MG63 (cell line): ENCODE measurements around the gene ANKS1B. TPM values are rescaled to one million over a fixed set of nuclear protein-coding genes. Genes with fewer than 3 reads are reported as not detected.
A peak's percentile ranks its signal among the peaks of the same experiment; 100 is the strongest.

ENCODE experiments used
- DNase-seq: peaks from one replicate; pipeline ENCODE4 v3.0.0-alpha.2; 2020
- H3K27me3 ChIP-seq: fragments of 250-450 bp; sonication (Bioruptor Pico); 2 replicates; pipeline ENCODE4 v1.5.1; 2020; ENCODE audit warnings: mild to moderate bottlenecking, moderate library complexity
- H3K36me3 ChIP-seq: fragments of 250-450 bp; sonication (Bioruptor Pico); 2 replicates; pipeline ENCODE4 v1.5.1; 2020; ENCODE audit warnings: mild to moderate bottlenecking, moderate library complexity
- H3K4me3 ChIP-seq: fragments of 250-450 bp; sonication (Bioruptor Pico); 2 replicates; pipeline ENCODE4 v1.5.1; 2020; ENCODE audit warnings: mild to moderate bottlenecking, moderate library complexity
- H3K9me3 ChIP-seq: fragments of 250-450 bp; sonication (Bioruptor Pico); 2 replicates; pipeline ENCODE4 v1.5.1; 2020; ENCODE audit warnings: mild to moderate bottlenecking, moderate library complexity
- total RNA-seq: library from RNA; depleted of rRNA; stranded (reverse); fragments of >200 nt; shearing (Covaris generic); gene quantifications from 2 replicates; pipeline ENCODE4 v1.2.3, GENCODE V29; 2014; ENCODE audit warnings: low replicate concordance

The ANKS1B gene
- total RNA-seq, 1 experiment from 2014 or later: 0.10 TPM

DNA sequence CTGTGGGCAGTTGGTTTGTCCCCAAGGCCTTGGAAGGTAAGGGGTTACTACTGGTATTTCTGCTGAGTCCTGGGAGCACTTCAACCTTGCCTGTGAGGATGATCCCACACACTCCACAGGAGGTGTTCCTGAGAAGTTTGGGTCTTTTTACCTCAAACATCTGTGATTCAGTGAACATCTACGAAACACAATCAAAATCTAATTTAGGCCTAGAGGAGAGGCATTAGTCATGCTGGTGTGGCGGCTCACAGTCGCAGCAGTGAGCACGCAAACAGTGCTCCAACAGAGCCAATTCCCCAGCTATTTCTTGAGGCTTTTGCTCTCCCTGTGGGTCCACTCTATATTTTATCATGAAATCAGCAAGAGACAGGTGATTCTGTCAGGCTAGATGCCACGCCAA lies 1232.0 kb downstream of the ANKS1B start:
- Histone ChIP-seq H3K9me3 (peaks cover 4% of the 10 kb centered on the region; the same call in 1 of the 2 replicates), H3K27me3 (no peaks in the 10 kb centered on the region), H3K4me3 (no peak overlapping the region), H3K36me3 (no peaks in the 10 kb centered on the region)
- DNase-seq: peak; percentile 9

DNA sequence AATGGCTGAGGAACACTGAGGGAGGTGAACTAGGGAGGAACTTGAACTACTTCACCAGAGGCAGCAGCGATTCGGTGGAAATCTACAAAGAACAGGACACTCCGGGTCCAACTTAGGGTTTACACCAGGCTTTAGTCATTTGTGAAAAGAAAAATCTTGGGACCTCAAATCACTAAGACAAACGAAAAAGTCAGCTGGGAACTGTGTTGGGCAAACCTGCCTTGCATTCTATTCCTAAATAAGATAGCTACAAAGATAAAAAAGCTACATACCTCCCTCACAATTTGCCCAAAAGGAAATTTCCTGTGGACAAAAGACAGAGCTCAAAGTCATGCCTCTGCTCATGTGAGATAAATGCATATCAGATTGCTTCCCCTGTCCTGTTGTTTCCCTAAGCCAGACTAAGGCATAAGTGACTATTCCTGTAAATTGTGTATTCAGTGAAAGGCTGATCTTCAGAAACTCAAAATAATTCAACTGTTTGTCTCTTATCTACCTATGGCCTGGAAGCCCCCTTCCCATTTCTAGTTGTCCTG lies 1233.1 kb downstream of the ANKS1B start:
- no peak for DNase-seq
- H3K36me3 ChIP-seq: no peaks in the 10 kb centered on the region

GRCh38 chr12:98750511-98750910 lies 1234.2 kb downstream of the ANKS1B start:
- Histone ChIP-seq H3K9me3 (no peaks in the 10 kb centered on the region), H3K27me3 (peaks cover 2% of the 10 kb centered on the region; the same call in 1 of the 2 replicates), H3K36me3 (no peaks in the 10 kb centered on the region), H3K4me3 (no peak overlapping the region)
- DNase-seq: no peak

More for the DNA sequence above, 1233.1 kb downstream of the ANKS1B start:
- H3K9me3 ChIP-seq: peaks cover 4% of the 10 kb centered on the region; the same call in 1 of the 2 replicates
- H3K27me3 ChIP-seq: peaks cover 2% of the 10 kb centered on the region; the same call in 1 of the 2 replicates
- H3K4me3 ChIP-seq: no peak overlapping the region

- Histone ChIP-seq H3K27me3 (peaks cover 2% of the 10 kb centered on the region; the same call in 1 of the 2 replicates), H3K9me3 (no peaks in the 10 kb centered on the region), H3K4me3 (no peak overlapping the region), H3K36me3 (no peaks in the 10 kb centered on the region)
- DNase-seq: no peak
These were observed 1236.3 kb downstream of the ANKS1B start for GRCh38 chr12:98748463-98748862.

DNA sequence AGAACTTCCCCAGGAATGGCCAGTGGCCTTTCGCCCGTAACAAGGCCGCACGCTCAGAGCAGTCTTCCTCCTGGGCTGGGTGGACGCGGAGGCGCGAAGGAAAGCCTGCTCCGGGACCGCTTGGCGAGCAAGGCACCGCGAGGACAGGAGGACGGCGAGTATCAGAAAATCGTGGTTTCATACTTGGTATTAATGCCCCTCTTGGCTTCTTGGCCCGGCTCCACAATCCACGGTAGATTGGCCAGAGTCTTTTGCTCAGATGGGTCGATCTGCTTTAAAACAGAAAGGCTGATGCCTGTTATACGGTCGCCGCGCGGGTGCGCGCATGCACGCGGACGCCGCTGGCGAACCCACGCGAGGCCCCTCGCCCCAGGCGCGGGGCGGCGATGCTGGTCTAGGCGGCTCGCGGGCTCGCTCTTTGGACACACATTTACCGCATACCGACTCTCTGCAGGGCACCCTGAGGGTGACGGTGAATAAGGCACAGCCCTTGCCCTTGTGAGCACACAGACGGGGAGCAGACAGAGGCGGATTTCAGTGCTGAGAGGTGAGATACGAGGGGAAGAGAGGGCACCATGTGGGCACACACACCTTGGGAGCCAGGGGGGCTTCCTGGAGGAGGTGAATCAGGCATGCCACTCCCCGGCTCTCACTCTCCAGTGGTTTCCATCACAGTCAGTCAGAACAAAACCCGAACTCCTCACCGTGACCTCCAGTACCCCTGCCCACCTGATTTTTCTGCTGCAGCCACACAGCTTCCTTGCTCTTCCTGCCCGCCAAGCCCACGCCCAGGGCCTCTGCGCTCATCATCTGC lies 1239.0 kb downstream of the ANKS1B start:
- peak overlapping the region; percentile 44 for H3K4me3 ChIP-seq
- no peaks in the 10 kb centered on the region for H3K9me3 ChIP-seq
- H3K27me3 ChIP-seq: peaks cover 2% of the 10 kb centered on the region; the same call in 1 of the 2 replicates
- no peaks in the 10 kb centered on the region for H3K36me3 ChIP-seq
- DNase-seq: peak; percentile 26

DNA sequence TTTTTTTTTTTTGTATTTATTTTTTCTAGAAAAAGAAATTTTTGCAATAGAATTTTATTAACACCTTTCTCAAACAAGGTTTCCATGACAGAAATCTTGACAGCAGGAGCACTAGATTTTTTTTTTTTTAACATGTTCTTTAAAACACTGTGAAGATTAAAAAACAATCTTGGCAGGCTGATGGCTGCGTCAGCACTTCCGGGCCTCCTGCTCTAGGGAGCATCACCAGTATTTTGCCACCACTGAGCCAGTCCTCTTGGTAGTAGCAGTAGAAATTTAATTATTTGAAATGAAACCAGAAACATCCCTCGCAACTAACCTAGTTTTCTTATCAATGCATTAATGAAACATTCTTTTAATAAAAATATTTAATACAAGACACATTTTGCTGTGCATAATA lies 1240.1 kb downstream of the ANKS1B start:
- Histone ChIP-seq H3K27me3 (peaks cover 2% of the 10 kb centered on the region; the same call in 1 of the 2 replicates), H3K9me3 (no peaks in the 10 kb centered on the region), H3K4me3 (no peak overlapping the region), H3K36me3 (no peaks in the 10 kb centered on the region)
- DNase-seq: no peak

DNA sequence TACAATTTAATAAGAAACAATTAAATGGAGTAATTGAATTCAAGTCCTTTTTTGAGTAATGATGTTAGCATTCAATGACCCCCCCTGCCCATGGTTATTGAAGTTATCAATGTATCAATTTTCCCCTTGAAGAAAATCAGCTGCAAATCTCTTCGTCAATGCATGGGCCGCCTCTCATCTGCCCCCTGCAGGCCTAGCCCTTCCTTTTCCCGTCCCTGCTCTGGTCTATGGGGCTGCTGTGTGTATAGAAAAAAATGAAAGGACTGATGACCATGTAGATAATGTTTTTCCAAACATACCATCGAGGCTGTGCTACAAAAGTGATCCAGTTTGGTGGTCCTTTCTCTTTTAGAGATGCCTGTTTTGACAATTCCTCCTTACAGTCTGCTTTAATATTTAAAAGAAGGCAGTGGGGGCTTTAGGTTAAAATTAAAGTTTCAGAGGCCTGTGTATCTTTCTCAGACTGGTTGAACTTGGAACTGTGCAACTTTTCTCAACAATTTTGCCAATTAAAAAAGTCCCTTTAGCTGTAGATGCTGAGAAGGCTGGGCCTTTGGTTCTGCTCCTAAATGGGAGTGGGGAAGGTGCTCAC lies 1241.3 kb downstream of the ANKS1B start:
- no peaks in the 10 kb centered on the region for H3K9me3 ChIP-seq
- H3K4me3 ChIP-seq: no peak overlapping the region
- DNase-seq: no peak
- peaks cover 2% of the 10 kb centered on the region; the same call in 1 of the 2 replicates for H3K27me3 ChIP-seq
- H3K36me3 ChIP-seq: no peaks in the 10 kb centered on the region

DNA sequence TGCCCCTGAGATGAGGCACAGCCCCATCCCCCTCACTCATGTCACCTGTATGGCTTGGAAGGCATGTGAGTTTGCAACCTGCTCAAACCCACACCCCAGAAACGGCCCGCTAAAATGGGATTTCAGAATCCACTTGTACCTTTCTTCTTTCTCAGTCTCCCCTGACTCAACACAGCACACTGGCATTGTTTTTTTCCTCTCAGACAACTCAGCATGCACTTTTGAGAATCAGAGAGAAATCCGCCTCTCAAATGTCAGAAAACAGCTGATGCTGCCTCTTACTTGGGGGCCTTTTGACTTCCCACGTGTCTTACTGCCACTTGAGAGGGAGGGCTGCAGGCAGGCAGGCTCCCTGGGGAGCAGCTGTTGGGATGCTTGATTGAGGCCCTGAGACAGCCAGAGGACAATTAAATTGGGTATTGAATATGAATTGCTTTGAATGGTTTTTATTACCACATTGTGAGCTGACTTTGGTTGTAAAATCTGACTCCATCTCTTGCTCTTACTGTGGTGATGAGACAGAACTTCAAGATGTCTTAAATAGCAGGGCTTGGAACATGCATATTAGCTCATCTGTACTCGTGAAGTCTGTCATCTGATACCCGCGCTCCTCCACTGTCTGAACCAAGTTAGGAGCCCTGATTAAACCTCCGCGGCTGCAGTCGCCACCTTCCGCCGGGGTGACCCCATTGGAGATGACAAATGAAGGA lies 1243.0 kb downstream of the ANKS1B start:
- Histone ChIP-seq H3K27me3 (peaks cover under 1% of the 10 kb centered on the region; the same call in 1 of the 2 replicates), H3K4me3 (no peak overlapping the region), H3K36me3 (no peaks in the 10 kb centered on the region), H3K9me3 (no peaks in the 10 kb centered on the region)
- no peak for DNase-seq

GRCh38 chr12:98741196-98741555 lies 1243.6 kb downstream of the ANKS1B start:
- DNase-seq: no peak
- no peak overlapping the region for H3K4me3 ChIP-seq
- H3K9me3 ChIP-seq: no peaks in the 10 kb centered on the region
- H3K36me3 ChIP-seq: no peaks in the 10 kb centered on the region
- H3K27me3 ChIP-seq: no peaks in the 10 kb centered on the region; the same call in 1 of the 2 replicates

DNA sequence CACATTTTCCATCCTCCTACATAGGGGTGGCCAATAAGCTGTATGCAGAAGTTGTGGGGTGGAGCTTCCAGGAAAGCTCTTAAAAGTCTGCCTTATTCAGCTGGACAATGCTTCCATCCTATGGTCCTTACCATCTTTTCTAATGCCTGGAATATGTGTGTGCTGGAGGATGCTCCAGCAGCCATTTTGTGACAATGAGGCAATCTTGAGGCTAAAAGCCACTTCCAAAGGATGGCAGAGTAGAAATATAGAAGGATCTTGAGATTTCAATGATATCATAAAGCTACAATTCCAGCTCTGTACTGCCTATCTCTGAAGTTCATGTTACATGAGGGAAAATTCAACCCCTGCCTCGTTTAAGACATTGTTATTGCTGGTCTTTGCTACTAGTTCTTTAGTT lies 1244.0 kb downstream of the ANKS1B start:
- no peaks in the 10 kb centered on the region for H3K9me3 ChIP-seq
- no peaks in the 10 kb centered on the region for H3K27me3 ChIP-seq
- H3K4me3 ChIP-seq: no peak overlapping the region
- no peaks in the 10 kb centered on the region for H3K36me3 ChIP-seq
- no peak for DNase-seq

DNA sequence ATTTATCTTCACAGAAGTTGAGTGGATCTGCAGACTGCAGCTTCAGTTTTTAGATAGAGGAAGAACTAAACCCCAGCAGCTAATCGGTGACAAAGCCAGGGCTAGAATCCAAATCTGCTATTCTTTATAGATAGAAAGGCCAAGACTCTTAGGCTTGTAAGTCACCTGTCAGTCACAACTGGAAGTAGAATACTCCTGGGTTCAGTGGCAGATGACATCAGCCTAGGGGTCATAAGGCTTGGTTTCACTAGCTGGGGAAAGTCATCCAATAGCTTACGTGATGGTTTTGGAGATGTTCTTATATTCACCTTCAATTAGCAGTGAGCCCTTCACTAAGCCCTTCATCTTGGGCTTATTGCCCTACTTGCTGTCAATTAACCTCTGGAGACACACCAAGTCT lies 1246.2 kb downstream of the ANKS1B start:
- H3K9me3 ChIP-seq: no peaks in the 10 kb centered on the region

GRCh38 chr12:98738002-98738401 lies 1246.7 kb downstream of the ANKS1B start:
- Histone ChIP-seq H3K36me3 (peaks cover 2% of the 10 kb centered on the region; the same call in 1 of the 2 replicates), H3K9me3 (no peaks in the 10 kb centered on the region), H3K4me3 (no peak overlapping the region), H3K27me3 (no peaks in the 10 kb centered on the region)
- DNase-seq: no peak

More for the DNA sequence above, 1246.2 kb downstream of the ANKS1B start:
- Histone ChIP-seq H3K27me3 (no peaks in the 10 kb centered on the region), H3K36me3 (peaks cover 2% of the 10 kb centered on the region; the same call in 1 of the 2 replicates), H3K4me3 (no peak overlapping the region)
- DNase-seq: no peak

GRCh38 chr12:98737322-98737712 lies 1247.4 kb downstream of the ANKS1B start:
- DNase-seq: no peak
- no peaks in the 10 kb centered on the region for H3K27me3 ChIP-seq
- H3K36me3 ChIP-seq: peaks cover 2% of the 10 kb centered on the region
- H3K9me3 ChIP-seq: no peaks in the 10 kb centered on the region
- H3K4me3 ChIP-seq: no peak overlapping the region

DNA sequence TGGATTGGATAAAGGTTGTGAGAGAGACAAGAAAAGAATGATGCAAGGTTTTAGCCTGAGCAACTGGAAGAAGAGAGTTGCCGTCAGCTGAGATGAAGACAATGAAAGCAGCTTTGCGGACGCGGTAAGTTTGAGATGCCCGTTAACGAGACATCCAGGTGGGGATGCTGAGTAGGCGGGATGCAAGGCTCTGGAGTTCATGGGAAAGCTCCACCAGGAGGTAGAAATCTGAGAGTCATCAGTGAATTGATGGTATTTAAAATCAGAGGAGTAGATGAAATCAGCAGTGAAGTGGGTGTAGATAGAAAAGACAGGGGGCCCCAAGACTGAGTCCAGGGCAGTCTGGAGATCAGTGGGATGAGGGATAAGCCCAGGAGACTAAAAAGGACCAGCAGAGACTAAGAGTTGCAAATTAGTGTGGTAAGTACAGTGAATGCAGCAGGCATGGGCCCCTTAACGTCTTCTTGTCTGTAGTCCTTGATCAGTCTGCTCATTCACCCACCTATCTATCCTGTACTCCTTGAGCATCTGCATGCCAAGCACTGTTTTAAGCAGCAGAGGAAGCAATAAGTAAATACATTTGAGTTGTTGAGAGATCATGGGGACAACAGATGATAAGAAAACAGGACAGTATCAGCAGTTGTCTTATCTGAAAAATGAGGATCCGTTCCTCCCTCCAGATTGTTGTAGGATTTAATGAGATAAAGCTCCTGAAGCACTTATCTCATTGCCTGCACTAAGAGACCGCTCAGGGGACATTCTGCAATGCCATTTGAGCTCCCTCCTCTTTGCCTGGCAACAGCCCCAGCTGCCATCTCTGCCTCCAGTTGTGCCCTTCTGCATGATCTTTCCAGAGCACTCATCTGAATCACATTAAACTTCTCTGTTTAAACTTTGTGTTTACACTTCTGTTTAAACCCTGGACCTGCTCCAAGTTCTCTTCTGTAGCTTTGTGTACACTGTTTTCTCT lies 1248.1 kb downstream of the ANKS1B start:
- no peak for DNase-seq
- H3K36me3 ChIP-seq: peaks cover 2% of the 10 kb centered on the region

DNA sequence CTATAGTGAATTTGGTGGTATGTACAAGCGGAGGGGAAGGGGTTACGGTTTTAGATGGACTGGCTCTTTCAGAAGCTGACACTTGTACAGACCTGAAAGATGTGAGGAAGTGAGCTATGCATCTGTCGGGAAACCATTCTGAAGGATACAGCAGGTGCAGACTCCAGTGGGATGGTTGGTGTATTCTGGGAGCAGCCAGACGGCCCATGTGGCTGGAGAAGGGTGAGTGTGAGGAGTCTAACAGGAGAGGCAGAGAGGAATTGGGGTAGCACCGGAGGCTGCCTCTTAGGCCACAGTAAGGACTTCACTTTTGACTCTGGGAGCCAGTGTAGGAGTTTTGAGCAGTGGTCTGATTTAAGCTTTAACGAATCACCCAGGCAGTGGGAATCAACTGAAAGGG lies 1248.9 kb downstream of the ANKS1B start:
- Histone ChIP-seq H3K4me3 (no peak overlapping the region), H3K9me3 (no peaks in the 10 kb centered on the region), H3K27me3 (no peaks in the 10 kb centered on the region), H3K36me3 (peaks cover 6% of the 10 kb centered on the region)
- no peak for DNase-seq

More for the DNA sequence above, 1248.1 kb downstream of the ANKS1B start:
- H3K9me3 ChIP-seq: no peaks in the 10 kb centered on the region
- H3K27me3 ChIP-seq: no peaks in the 10 kb centered on the region
- no peak overlapping the region for H3K4me3 ChIP-seq
